GM19452 (cell line): ENCODE data around the gene COPZ2.
"Not testable (repeated sequence)": the region's sequence is repeated elsewhere in the genome, so short reads cannot be mapped to it uniquely, and the experiment has no call there.

Experiments
- ATAC-seq: cut with Tn5 transposase; IDR thresholded peaks from one replicate; pipeline ENCODE4 v1.9.1; 2021; ENCODE audit not compliant: unreplicated experiment

COPZ2 gene

GRCh38 chr17:47988445-47988844 lies 49.2 kb downstream of the COPZ2 start:
- not testable (repeated sequence) for ATAC-seq

GRCh38 chr17:47987240-47987835 lies 50.3 kb downstream of the COPZ2 start:
- no peak for ATAC-seq

DNA sequence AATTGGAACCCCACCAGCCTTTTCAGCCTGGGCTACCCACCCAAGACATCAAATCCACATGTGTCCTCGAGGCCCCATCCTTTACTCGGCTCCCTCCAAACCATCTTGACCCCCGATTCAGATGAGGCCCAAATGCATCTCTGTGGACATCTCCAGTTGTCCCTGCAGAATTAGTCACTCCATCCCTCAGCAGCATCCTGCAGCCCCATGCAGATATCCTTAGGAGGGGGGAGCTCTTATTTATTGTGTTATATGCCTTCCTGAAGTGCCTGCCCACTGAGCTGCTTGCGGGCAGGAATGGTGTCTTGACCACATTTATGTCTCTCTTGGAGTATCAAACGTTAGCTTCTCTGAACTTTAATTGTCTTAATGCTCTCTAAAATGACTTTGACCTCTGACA lies 51.1 kb downstream of the COPZ2 start:
- ATAC-seq = no peak

- no peak for ATAC-seq
These were observed 53.9 kb downstream of the COPZ2 start for GRCh38 chr17:47983492-47984223.

- ATAC-seq = no peak
These were observed 54.8 kb downstream of the COPZ2 start for GRCh38 chr17:47982645-47983390.

GRCh38 chr17:47982091-47982617 lies 55.4 kb downstream of the COPZ2 start:
- no peak for ATAC-seq

- ATAC-seq = no peak
These were observed 56.1 kb downstream of the COPZ2 start for GRCh38 chr17:47981462-47981861.

GRCh38 chr17:47980541-47980940 lies 57.1 kb downstream of the COPZ2 start:
- ATAC-seq = no peak

GRCh38 chr17:47978324-47978723 lies 59.3 kb downstream of the COPZ2 start:
- ATAC-seq = no peak
